K562 (cell line): ENCODE measurements around the gene ERAL1. TPM values are rescaled to one million over a fixed set of nuclear protein-coding genes. Genes with fewer than 3 reads are reported as not detected.

ENCODE experiments used
- CBFB ChIP-seq: sonication (generic); formaldehyde crosslinking; IDR thresholded peaks from 2 replicates; pipeline ENCODE4 v1.4.0; 2020; ENCODE audit warnings: mild to moderate bottlenecking, missing genetic modification reagents
- CBX3 ChIP-seq, 2 experiments: IDR thresholded peaks; 1 replicate in 1 of 2; 2 replicates in 1 of 2; pipeline ENCODE4 v1.6.1; 2012; ENCODE audit warnings: inconsistent platforms in 2 of 2, low read length in 2 of 2, borderline replicate concordance in 1 of 2, control low read depth in 1 of 2
- CSDE1 ChIP-seq, 2 experiments: fragments of 450-650 bp; IDR thresholded peaks; 2 replicates each; pipeline ENCODE4 v1.6.1; 2016; ENCODE audit warnings: mild to moderate bottlenecking in 1 of 2
- DDX20 ChIP-seq: fragments of 450-650 bp; IDR thresholded peaks from 2 replicates; pipeline ENCODE4 v1.6.1; 2016; ENCODE audit warnings: missing genetic modification characterization, low read depth, mild to moderate bottlenecking, missing compliant biosample characterization, moderate library complexity
- ETV5 ChIP-seq: sonication (generic); formaldehyde crosslinking; IDR thresholded peaks from 2 replicates; pipeline ENCODE4 v1.4.0; 2020; ENCODE audit warnings: low read depth, mild to moderate bottlenecking, missing genetic modification reagents
- FOXK2 ChIP-seq, 2 experiments: fragments of 450-650 bp; IDR thresholded peaks in 1 of 2; conservative IDR thresholded peaks in 1 of 2; 2 replicates each; pipeline ENCODE4 v1.6.1; 2016; ENCODE audit warnings: low read depth in 2 of 2, mild to moderate bottlenecking in 1 of 2
- FUS ChIP-seq: fragments of 200-400 bp; formaldehyde crosslinking; optimal IDR thresholded peaks from 2 replicates; pipeline ENCODE3; 2017; ENCODE audit warnings: low read depth, low read length
- GMEB1 ChIP-seq: fragments of 250-450 bp; sonication (Bioruptor Pico); IDR thresholded peaks from 2 replicates; pipeline ENCODE4 v1.4.0; 2020; ENCODE audit warnings: mild to moderate bottlenecking
- GTF2E2 ChIP-seq: fragments of 200-800 bp; sonication (Bioruptor generic); IDR thresholded peaks from 2 replicates; pipeline ENCODE4 v1.6.1; 2016; ENCODE audit warnings: missing genetic modification characterization, missing compliant biosample characterization
- GTF2F1 ChIP-seq: IDR thresholded peaks from 2 replicates; pipeline ENCODE4 v1.6.1; 2011; ENCODE audit warnings: low read depth, low read length, improper control_type of control experiment
- L3MBTL2 ChIP-seq: fragments of 450-650 bp; IDR thresholded peaks from 2 replicates; pipeline ENCODE4 v1.6.1; 2016; ENCODE audit warnings: mild to moderate bottlenecking, moderate library complexity
- MEIS2 ChIP-seq: fragments of 450-650 bp; IDR thresholded peaks from 2 replicates; pipeline ENCODE4 v1.6.1; 2014; ENCODE audit warnings: mild to moderate bottlenecking; ENCODE audit not compliant: partially characterized antibody
- NCOA6 ChIP-seq: fragments of 450-650 bp; IDR thresholded peaks from 2 replicates; pipeline ENCODE4 v1.6.1; 2017; ENCODE audit warnings: mild to moderate bottlenecking
- NFIC ChIP-seq: fragments of 450-650 bp; IDR thresholded peaks from 2 replicates; pipeline ENCODE4 v1.6.1; 2017; ENCODE audit warnings: mild to moderate bottlenecking, inconsistent platforms
- PURB ChIP-seq: sonication (generic); formaldehyde crosslinking; IDR thresholded peaks from 2 replicates; pipeline ENCODE4 v1.9.0; 2021; ENCODE audit warnings: low read depth, mild to moderate bottlenecking, missing genetic modification reagents
- RFX1 ChIP-seq: fragments of 450-650 bp; IDR thresholded peaks from 2 replicates; pipeline ENCODE4 v1.6.1; 2016; ENCODE audit warnings: mild to moderate bottlenecking, moderate library complexity
- RFX5 ChIP-seq: IDR thresholded peaks from 2 replicates; pipeline ENCODE4 v1.6.1; 2011; ENCODE audit warnings: low read depth, mild to moderate bottlenecking, improper control_type of control experiment, low read length
- SMARCB1 ChIP-seq: IDR thresholded peaks from 2 replicates; pipeline ENCODE4 v1.6.1; 2011; ENCODE audit warnings: improper control_type of control experiment, low read depth; ENCODE audit not compliant: insufficient read length
- TCF7L2 ChIP-seq: fragments of 150-350 bp; IDR thresholded peaks from 2 replicates; pipeline ENCODE4 v1.6.1; 2016; ENCODE audit warnings: low read depth, mild to moderate bottlenecking, low read length, moderate library complexity
- TFAP4 ChIP-seq: sonication (generic); formaldehyde crosslinking; IDR thresholded peaks from 2 replicates; pipeline ENCODE4 v1.8.0; 2022; ENCODE audit warnings: missing genetic modification reagents, mild to moderate bottlenecking, moderate library complexity, borderline replicate concordance
- USF1 ChIP-seq: sonication (generic); formaldehyde crosslinking; IDR thresholded peaks from 2 replicates; pipeline ENCODE4 v1.9.0; 2022; ENCODE audit warnings: mild to moderate bottlenecking, missing genetic modification reagents
- ZFP36 ChIP-seq: fragments of 150-350 bp; IDR thresholded peaks from 2 replicates; pipeline ENCODE4 v1.6.1; 2018; ENCODE audit warnings: low read length, low read depth; ENCODE audit not compliant: partially characterized antibody
- ZNF174 ChIP-seq: fragments of 250-450 bp; sonication (Bioruptor Pico); IDR thresholded peaks from 2 replicates; pipeline ENCODE4 v1.4.0; 2020; ENCODE audit warnings: mild to moderate bottlenecking
- ZNF217 ChIP-seq: sonication (generic); formaldehyde crosslinking; IDR thresholded peaks from 2 replicates; pipeline ENCODE4 v1.8.0; 2022; ENCODE audit warnings: mild to moderate bottlenecking, missing genetic modification reagents
- ZNF224 ChIP-seq: sonication (generic); formaldehyde crosslinking; IDR thresholded peaks from 2 replicates; pipeline ENCODE4 v1.8.0; 2022; ENCODE audit warnings: mild to moderate bottlenecking, missing genetic modification reagents
- ZNF436 ChIP-seq: fragments of 250-450, 450-650 bp; sonication (Bioruptor Pico); formaldehyde crosslinking; IDR thresholded peaks from 2 replicates; pipeline ENCODE4 v1.7.0; 2020; ENCODE audit warnings: mild to moderate bottlenecking
- ZNF668 ChIP-seq: fragments of 250-450 bp; sonication (Bioruptor Pico); IDR thresholded peaks from 2 replicates; pipeline ENCODE4 v1.8.0; 2022; ENCODE audit warnings: mild to moderate bottlenecking, inconsistent platforms
- ZNF696 ChIP-seq: fragments of 250-450 bp; sonication (Bioruptor Pico); conservative IDR thresholded peaks from 2 replicates; pipeline ENCODE4 v1.4.0; 2020; ENCODE audit warnings: mild to moderate bottlenecking, moderate library complexity
- ZNF830 ChIP-seq: fragments of 250-450 bp; sonication (Bioruptor Pico); IDR thresholded peaks from 2 replicates; pipeline ENCODE4 v1.5.0; 2021; ENCODE audit warnings: mild to moderate bottlenecking
- polyA plus RNA-seq, 8 experiments: library from polyadenylated mRNA; depleted of rRNA in 4 of 8; stranded (reverse) in 5 of 8; unstranded in 3 of 8; fragments of >200 nt; fragmentation: Nextera tagmentation in 2 of 8; fragmentation: Illumina TruSeq in 1 of 8; extraction: Ambion mirVana in 2 of 8; extraction: Trizol in 1 of 8; gene quantifications; 2 replicates each; pipeline versions ENCODE4 v1.2.1 to v1.2.3, GENCODE V29; 2011 to 2014; ENCODE audit warnings: inconsistent platforms in 1 of 8, missing spikeins in 1 of 8
- total RNA-seq, 7 experiments: library from RNA; depleted of rRNA in 6 of 7; stranded (reverse); fragments of >200 nt in 6 of 7; fragmentation: Illumina TruSeq in 2 of 7; extraction: Trizol in 2 of 7; gene quantifications; 2 replicates each; pipeline versions ENCODE4 v1.2.1 to v1.2.3, GENCODE V29; 2011 to 2021; ENCODE audit warnings: low replicate concordance in 1 of 7

ERAL1 gene
- total and polyA plus RNA-seq, 9 of the 15 experiments (the other 6 are each of a cell fraction or from before 2014, with no cell fraction given) = 37.5 to 351 (median 106) TPM

- TF ChIP-seq CBX3 (IDR thresholded peaks at IDR 0.05; ENCODE audit: borderline replicate concordance in 1 of 2, low read length in 2 of 2) (no peak), TCF7L2 (no peak), PURB (CRISPR knock-in tag) (no peak), SMARCB1 (no peak), ZNF217 (CRISPR knock-in tag) (no peak), ZFP36 (no peak), RFX1 (no peak), NCOA6 (no peak), ZNF224 (CRISPR knock-in tag) (no peak), ZNF668 (no peak), L3MBTL2 (peak; percentile 57), FOXK2 (conservative IDR thresholded peaks at IDR 0.05 in 1 of 2, IDR thresholded peaks at IDR 0.05 in 1 of 2; ENCODE audit: low read depth in 2 of 2) (peak; percentile 28 to 66; a peak in 2 of 4 replicates), DDX20 (tag) (no peak), ZNF696 (no peak), ZNF830 (CRISPR knock-in tag) (no peak), NFIC (peak; percentile 65), TFAP4 (CRISPR knock-in tag) (peak; percentile 97), MEIS2 (peak; percentile 99), RFX5 (no peak), ZNF174 (CRISPR knock-in tag) (no peak), ZNF436 (CRISPR knock-in tag) (no peak), GTF2E2 (tag) (peak; percentile 76; the same call in 1 of the 2 replicates), ETV5 (CRISPR knock-in tag) (peak; percentile 55; the same call in 1 of the 2 replicates), FUS (no peak), GMEB1 (CRISPR knock-in tag) (no peak), GTF2F1 (no peak), CSDE1 (IDR thresholded peaks at IDR 0.05) (no peak), USF1 (CRISPR knock-in tag) (no peak), CBFB (CRISPR knock-in tag) (no peak)
Observed at GRCh38 chr17:28842282-28843012, 12.4 kb upstream of the ERAL1 start, which contains the start of gene FAM222B (continued).
